Activated B cell treated with CpG ODN at 0.5 μM for 24 hours (primary cell): ENCODE measurements around the gene TPCN1. TPM values are rescaled to one million over a fixed set of nuclear protein-coding genes. Genes with fewer than 3 reads are reported as not detected.

Experiments
- ATAC-seq: fragments of 200-7000 bp; cut with Tn5 transposase; one replicate; pipeline ENCODE4 v1.10.0; 2021; ENCODE audit warnings: low read depth, mild to moderate bottlenecking, moderate library complexity
- CTCF ChIA-PET: fragments of 350-600 bp; sonication (Branson Sonifier 250); formaldehyde crosslinking; loops from one replicate; lab custom pipeline; 2021; ENCODE audit warnings: antibody characterized with exemption; lab: Charles Lee
- POLR2A ChIA-PET: fragments of 350-600 bp; sonication (Branson Sonifier 250); formaldehyde crosslinking; loops from one replicate; lab custom pipeline; 2021; ENCODE audit warnings: antibody characterized with exemption; lab: Charles Lee
- DNase-seq: peaks from one replicate; pipeline ENCODE4 v3.0.0; 2022
- H3K27ac Mint-ChIP-seq: one replicate; pipeline ENCODE4 v1.8.0; 2020; ENCODE audit warnings: mixed read lengths
- H3K27me3 Mint-ChIP-seq: one replicate; pipeline ENCODE4 v1.8.0; 2021; ENCODE audit warnings: mixed read lengths
- H3K36me3 Mint-ChIP-seq: one replicate; pipeline ENCODE4 v1.8.0; 2021; ENCODE audit warnings: low read depth, mixed read lengths
- H3K4me1 Mint-ChIP-seq: one replicate; pipeline ENCODE4 v1.8.0; 2021; ENCODE audit warnings: mixed read lengths
- H3K4me3 Mint-ChIP-seq: one replicate; pipeline ENCODE4 v1.8.0; 2020; ENCODE audit warnings: mild to moderate bottlenecking, mixed read lengths
- H3K9me3 Mint-ChIP-seq: one replicate; pipeline ENCODE4 v1.8.0; 2020; ENCODE audit warnings: mixed read lengths
- CTCF ChIP-seq: fragments of 200-600 bp; IDR thresholded peaks from one replicate; pipeline ENCODE4 v1.8.0; 2022; ENCODE audit warnings: antibody characterized with exemption, mild to moderate bottlenecking
- intact Hi-C: fragments of 100-400 bp; cut with micrococcal nuclease; formaldehyde crosslinking; loops from one replicate; pipeline ENCODE4 v1.15.1; 2024
- total RNA-seq: library from RNA; stranded (reverse); gene quantifications from 2 replicates; pipeline ENCODE4 v1.2.3, GENCODE V29; 2022

TPCN1 gene
- total RNA-seq, 1 donor from 2014 or later: 126 TPM

- ChIA-PET CTCF (interaction anchor here (0.7 to 3.3 kb wide), 2 partner anchors 10 to 15 kb away, joined by 3 to 23 read pairs; no protein-coding TSS in a partner anchor), POLR2A (interaction anchor here (0.5 to 7.7 kb wide), 16 partner anchors 12 to 708 kb away, joined by 3 to 287 read pairs (median 8); partner anchors contain the start of genes DDX54, RITA1 and SLC8B1)
- Mint-ChIP-seq H3K36me3 (peaks cover 22% of the 10 kb centered on the region), H3K4me1 (peaks cover 42% of the 10 kb centered on the region), H3K9me3 (no peaks in the 10 kb centered on the region), H3K4me3 (peak overlapping the region; percentile 94), H3K27ac (peak overlapping the region; percentile 94), H3K27me3 (no peaks in the 10 kb centered on the region)
- intact Hi-C loops: no loop called here
- ATAC-seq (no peak), DNase-seq (no peak)
- no peak for TF ChIP-seq CTCF
These were observed 1.7 kb downstream of the TPCN1 start for GRCh38 chr12:113222730-113223531.

- CTCF ChIA-PET: interaction anchor here (0.9 to 1.4 kb wide), 2 partner anchors 8 to 28 kb away, joined by 3 to 6 read pairs; no protein-coding TSS in a partner anchor
- TF ChIP-seq CTCF: no peak
- ATAC-seq: no peak
- no peak overlapping the region for H3K4me3 Mint-ChIP-seq
- H3K27ac Mint-ChIP-seq: no peak overlapping the region
- peaks cover 61% of the 10 kb centered on the region for H3K4me1 Mint-ChIP-seq
- intact Hi-C loops: no loop called here
- DNase-seq: no peak
- H3K9me3 Mint-ChIP-seq: no peaks in the 10 kb centered on the region
- POLR2A ChIA-PET: interaction anchor here (1.4 to 7.7 kb wide), 4 partner anchors 10 to 40 kb away, joined by 3 to 287 read pairs (median 178); partner anchors contain the start of genes DDX54 and RITA1
- no peaks in the 10 kb centered on the region for H3K27me3 Mint-ChIP-seq
- peaks cover 35% of the 10 kb centered on the region for H3K36me3 Mint-ChIP-seq
These were observed 3.7 kb downstream of the TPCN1 start for GRCh38 chr12:113224955-113225354.

- ChIA-PET POLR2A (interaction anchor here (0.6 to 8.3 kb wide), 4 partner anchors 9 to 37 kb away, joined by 4 to 277 read pairs (median 5); no protein-coding TSS in a partner anchor), CTCF (no interaction called here)
- DNase-seq (no peak), ATAC-seq (no peak)
- Mint-ChIP-seq H3K4me3 (no peak overlapping the region), H3K27ac (peak overlapping the region; percentile 56), H3K9me3 (no peaks in the 10 kb centered on the region), H3K36me3 (peaks cover 42% of the 10 kb centered on the region), H3K27me3 (no peaks in the 10 kb centered on the region), H3K4me1 (peaks cover 68% of the 10 kb centered on the region)
- intact Hi-C loops: no loop called here
- no peak for TF ChIP-seq CTCF
These were observed 5.7 kb downstream of the TPCN1 start for GRCh38 chr12:113226696-113227568.

GRCh38 chr12:113227686-113228391, 6.6 kb downstream of the TPCN1 start:
- Mint-ChIP-seq H3K4me3 (no peak overlapping the region), H3K4me1 (peaks cover 68% of the 10 kb centered on the region), H3K27me3 (no peaks in the 10 kb centered on the region), H3K36me3 (peaks cover 48% of the 10 kb centered on the region), H3K9me3 (no peaks in the 10 kb centered on the region), H3K27ac (peak overlapping the region; percentile 90)
- ChIA-PET CTCF (no interaction called here), POLR2A (interaction anchor here (0.6 to 8.3 kb wide), 6 partner anchors 17 to 104 kb away, joined by 3 to 277 read pairs (median 6); partner anchors contain the start of genes DDX54 and RITA1)
- intact Hi-C loops: no loop called here
- TF ChIP-seq CTCF: no peak
- DNase-seq: no peak
- no peak for ATAC-seq
